Cardiac muscle cell (in vitro differentiated cells and primary cell): ENCODE measurements around the gene CEMIP. TPM values are rescaled to one million over a fixed set of nuclear protein-coding genes. Genes with fewer than 3 reads are reported as not detected.

Experiments
- DNase-seq, 2 donors: peaks; one replicate each; pipeline versions ENCODE4 v3.0.0 to v3.0.0-alpha.2; 2010 to 2017; ENCODE audit warnings: low read depth in 1 of 2, low spot score in 1 of 2
- H3K27ac ChIP-seq: fragments of 200-600 bp; sonication (generic); 2 replicates; pipeline ENCODE4 v1.5.1; 2016
- H3K27me3 ChIP-seq: fragments of 200-600 bp; sonication (generic); 2 replicates; pipeline ENCODE4 v1.6.0; 2016; ENCODE audit warnings: control low read depth
- H3K36me3 ChIP-seq: fragments of 200-600 bp; sonication (generic); 2 replicates; pipeline ENCODE4 v1.5.1; 2016; ENCODE audit warnings: control low read depth
- H3K4me1 ChIP-seq: fragments of 200-600 bp; sonication (generic); 2 replicates; pipeline ENCODE4 v1.8.1; 2017; ENCODE audit warnings: low read depth, mild to moderate bottlenecking, mixed run types
- H3K4me3 ChIP-seq: fragments of 200-600 bp; sonication (generic); 2 replicates; pipeline ENCODE4 v1.5.1; 2016; ENCODE audit warnings: mild to moderate bottlenecking
- H3K9me3 ChIP-seq: fragments of 200-600 bp; sonication (generic); 2 replicates; pipeline ENCODE4 v1.5.1; 2017; ENCODE audit warnings: low read depth, mild to moderate bottlenecking, control low read depth
- polyA plus RNA-seq: library from polyadenylated mRNA; unstranded; fragments of >200 nt; fragmentation: Nextera tagmentation; extraction: Ambion mirVana; gene quantifications from 2 replicates; pipeline ENCODE4 v1.2.1, GENCODE V29; 2016
- total RNA-seq: library from RNA; depleted of rRNA; stranded (reverse); fragments of >200 nt; gene quantifications from 2 replicates; pipeline ENCODE4 v1.2.3, GENCODE V29; 2016
- TF ChIP-seq, protein P1 (sequence below): IDR thresholded peaks from 2 replicates; pipeline ENCODE4 v1.5.1; 2012; ENCODE audit warnings: low read depth, mild to moderate bottlenecking, low read length

Gene CEMIP
- total and polyA plus RNA-seq, 2 experiments from 2014 or later, result 0.12 to 1.9 TPM

DNA sequence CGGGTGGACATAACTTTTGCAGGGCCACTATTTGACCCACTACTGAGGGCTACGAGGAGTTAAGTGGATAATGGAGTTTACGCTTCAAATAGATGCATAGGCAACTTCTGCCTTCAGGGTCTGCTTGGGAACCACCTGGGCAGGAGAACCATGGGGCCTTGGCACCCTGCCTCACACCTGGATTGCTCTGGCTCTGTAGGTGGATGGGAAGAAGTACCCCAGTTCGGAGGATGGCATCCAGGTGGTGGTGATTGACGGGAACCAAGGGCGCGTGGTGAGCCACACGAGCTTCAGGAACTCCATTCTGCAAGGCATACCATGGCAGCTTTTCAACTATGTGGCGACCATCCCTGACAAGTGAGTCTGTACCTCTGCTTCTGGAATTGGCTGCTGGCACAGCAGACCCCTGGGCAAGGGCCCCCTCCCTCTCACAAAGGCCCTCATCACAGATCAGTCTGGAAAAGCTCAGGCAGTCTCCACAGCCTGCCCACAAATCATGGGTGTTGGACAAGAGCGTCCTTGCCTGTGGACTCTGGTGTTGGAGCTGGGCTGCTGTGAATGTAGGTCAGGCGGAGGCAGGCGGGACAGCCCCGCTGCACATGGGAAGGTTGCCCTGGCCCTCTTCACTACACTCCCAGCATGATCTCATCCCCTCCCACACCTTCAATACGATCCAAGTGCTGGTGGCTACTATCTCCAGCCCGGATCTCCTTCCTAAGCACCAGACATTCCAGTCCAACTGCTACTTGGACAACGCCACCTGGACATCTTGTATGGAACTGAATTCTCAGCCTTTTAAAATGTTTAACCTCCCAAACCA lies 163.8 kb downstream of the CEMIP start:
- no peak for DNase-seq
- peaks cover 3% of the 10 kb centered on the region for H3K36me3 ChIP-seq

DNA sequence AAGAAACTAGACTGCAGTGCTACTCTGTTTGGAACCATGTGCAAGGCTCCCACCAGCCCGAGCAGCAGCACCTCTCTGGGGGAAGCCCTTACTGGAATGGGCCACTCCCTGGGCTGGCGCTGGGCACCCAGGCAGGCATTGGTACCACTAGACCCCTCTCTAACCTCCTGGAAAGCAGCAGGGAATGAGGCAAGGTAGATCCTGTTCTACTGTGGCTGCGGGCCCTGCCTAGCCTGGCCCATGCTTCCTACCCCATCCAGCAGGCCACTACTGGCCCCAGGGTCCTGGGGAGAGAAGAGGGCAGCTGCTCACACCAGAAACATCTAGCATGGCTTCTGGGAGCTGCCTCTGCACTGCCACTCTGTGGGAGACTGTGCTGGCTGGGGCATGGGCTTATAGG lies 165.6 kb downstream of the CEMIP start:
- no peak for DNase-seq
- TF ChIP-seq, protein P1, sequence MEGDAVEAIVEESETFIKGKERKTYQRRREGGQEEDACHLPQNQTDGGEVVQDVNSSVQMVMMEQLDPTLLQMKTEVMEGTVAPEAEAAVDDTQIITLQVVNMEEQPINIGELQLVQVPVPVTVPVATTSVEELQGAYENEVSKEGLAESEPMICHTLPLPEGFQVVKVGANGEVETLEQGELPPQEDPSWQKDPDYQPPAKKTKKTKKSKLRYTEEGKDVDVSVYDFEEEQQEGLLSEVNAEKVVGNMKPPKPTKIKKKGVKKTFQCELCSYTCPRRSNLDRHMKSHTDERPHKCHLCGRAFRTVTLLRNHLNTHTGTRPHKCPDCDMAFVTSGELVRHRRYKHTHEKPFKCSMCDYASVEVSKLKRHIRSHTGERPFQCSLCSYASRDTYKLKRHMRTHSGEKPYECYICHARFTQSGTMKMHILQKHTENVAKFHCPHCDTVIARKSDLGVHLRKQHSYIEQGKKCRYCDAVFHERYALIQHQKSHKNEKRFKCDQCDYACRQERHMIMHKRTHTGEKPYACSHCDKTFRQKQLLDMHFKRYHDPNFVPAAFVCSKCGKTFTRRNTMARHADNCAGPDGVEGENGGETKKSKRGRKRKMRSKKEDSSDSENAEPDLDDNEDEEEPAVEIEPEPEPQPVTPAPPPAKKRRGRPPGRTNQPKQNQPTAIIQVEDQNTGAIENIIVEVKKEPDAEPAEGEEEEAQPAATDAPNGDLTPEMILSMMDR, result no peak
- Histone ChIP-seq H3K27me3 (no peaks in the 10 kb centered on the region), H3K9me3 (no peaks in the 10 kb centered on the region), H3K27ac (no peak overlapping the region), H3K4me3 (no peak overlapping the region), H3K36me3 (peaks cover 3% of the 10 kb centered on the region), H3K4me1 (no peaks in the 10 kb centered on the region)

More for the DNA sequence above, 163.8 kb downstream of the CEMIP start:
- H3K27me3 ChIP-seq, result no peaks in the 10 kb centered on the region
- TF ChIP-seq, protein P1, result no peak
- H3K4me1 ChIP-seq, result no peaks in the 10 kb centered on the region
- H3K4me3 ChIP-seq, result no peak overlapping the region
- H3K9me3 ChIP-seq, result no peaks in the 10 kb centered on the region
- H3K27ac ChIP-seq, result no peak overlapping the region

DNA sequence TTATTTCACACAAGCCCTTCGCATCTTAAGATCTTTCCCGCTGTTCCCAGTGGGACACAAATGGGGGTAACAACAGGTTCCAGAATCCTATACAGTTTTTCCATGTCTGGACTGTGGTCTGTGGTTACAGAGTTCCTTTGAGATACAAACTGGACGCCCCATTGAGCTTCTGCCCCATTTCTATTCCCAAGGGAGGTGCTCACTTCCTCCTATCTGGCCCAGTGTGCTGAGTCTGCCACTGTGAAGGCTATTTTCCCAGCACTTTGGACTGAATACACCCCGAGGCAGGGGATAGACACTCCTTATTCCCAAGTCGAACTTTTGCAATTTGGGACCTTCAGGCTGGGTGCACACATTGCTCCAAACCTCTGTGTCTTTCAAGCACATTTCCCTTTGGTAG lies 166.4 kb downstream of the CEMIP start:
- TF ChIP-seq, protein P1, result no peak
- H3K36me3 ChIP-seq, result peaks cover 3% of the 10 kb centered on the region
- no peak overlapping the region for H3K27ac ChIP-seq
- no peak for DNase-seq
- H3K9me3 ChIP-seq, result no peaks in the 10 kb centered on the region
- H3K4me3 ChIP-seq, result no peak overlapping the region
- no peaks in the 10 kb centered on the region for H3K27me3 ChIP-seq
- no peaks in the 10 kb centered on the region for H3K4me1 ChIP-seq

DNA sequence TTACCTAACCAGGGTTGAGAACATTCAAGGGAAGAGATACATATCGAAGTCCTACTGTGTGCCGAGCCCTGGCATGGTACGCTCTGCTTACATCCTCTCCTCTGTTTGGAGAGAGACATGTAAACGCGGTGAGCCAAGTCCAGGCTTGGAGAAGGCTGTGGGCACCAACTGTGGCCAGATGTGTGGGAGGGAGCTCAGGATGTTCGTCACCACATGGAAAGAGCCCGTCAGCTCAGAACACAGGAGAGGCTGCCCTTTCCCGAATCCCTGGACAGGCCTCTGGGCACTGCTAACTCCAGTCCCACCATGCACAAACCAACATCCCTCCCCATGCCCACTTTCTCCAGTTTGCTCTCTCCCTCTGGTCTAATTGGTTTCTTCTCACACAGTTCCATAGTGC lies 167.4 kb downstream of the CEMIP start:
- Histone ChIP-seq H3K27me3 (no peaks in the 10 kb centered on the region), H3K9me3 (no peaks in the 10 kb centered on the region), H3K27ac (no peak overlapping the region), H3K4me1 (no peaks in the 10 kb centered on the region), H3K4me3 (no peak overlapping the region), H3K36me3 (peaks cover 6% of the 10 kb centered on the region)
- DNase-seq, result no peak
- TF ChIP-seq, protein P1, result no peak

DNA sequence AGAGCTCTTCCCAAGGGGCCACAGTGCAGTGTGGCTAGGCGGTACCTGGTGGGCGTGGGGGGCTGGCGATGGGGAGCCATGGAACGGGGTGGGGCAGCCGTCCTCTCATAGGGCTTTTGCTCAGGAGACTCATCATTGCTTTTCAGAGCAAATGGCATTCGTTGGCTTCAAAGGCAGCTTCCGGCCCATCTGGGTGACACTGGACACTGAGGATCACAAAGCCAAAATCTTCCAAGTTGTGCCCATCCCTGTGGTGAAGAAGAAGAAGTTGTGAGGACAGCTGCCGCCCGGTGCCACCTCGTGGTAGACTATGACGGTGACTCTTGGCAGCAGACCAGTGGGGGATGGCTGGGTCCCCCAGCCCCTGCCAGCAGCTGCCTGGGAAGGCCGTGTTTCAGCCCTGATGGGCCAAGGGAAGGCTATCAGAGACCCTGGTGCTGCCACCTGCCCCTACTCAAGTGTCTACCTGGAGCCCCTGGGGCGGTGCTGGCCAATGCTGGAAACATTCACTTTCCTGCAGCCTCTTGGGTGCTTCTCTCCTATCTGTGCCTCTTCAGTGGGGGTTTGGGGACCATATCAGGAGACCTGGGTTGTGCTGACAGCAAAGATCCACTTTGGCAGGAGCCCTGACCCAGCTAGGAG lies 169.6 kb downstream of the CEMIP start:
- DNase-seq, result no peak
- Histone ChIP-seq H3K9me3 (no peaks in the 10 kb centered on the region), H3K27ac (no peak overlapping the region), H3K27me3 (no peaks in the 10 kb centered on the region), H3K4me3 (no peak overlapping the region), H3K4me1 (no peaks in the 10 kb centered on the region), H3K36me3 (peaks cover 5% of the 10 kb centered on the region)
- TF ChIP-seq, protein P1, result no peak
